Measurements from ENCODE around the gene NCOA6.

GRCh38 chr20:34716921-34717229 is 108.6 kb downstream of the NCOA6 start:
- TF ChIP-seq CTCF (conservative IDR thresholded peaks at IDR 0.05; ENCODE audit: low read depth, low read length) (no peak), EZH2 (IDR thresholded peaks at IDR 0.05; ENCODE audit: low read length, unreplicated experiment) (no peak)

All from PC-3 (cell line).